Left lung (tissue), 14 donors: ENCODE data around the gene ZFP62. TPM values are rescaled to one million over a fixed set of nuclear protein-coding genes. Genes with fewer than 3 reads are reported as not detected.

Experiments
- ATAC-seq: fragments of 200-7000 bp; cut with Tn5 transposase; one replicate; pipeline ENCODE4 v1.9.1; 2020; ENCODE audit warnings: moderate library complexity
- DNase-seq, 4 donors: peaks; one replicate each; pipeline ENCODE4 v3.0.0-alpha.2; 2013 to 2020
- H3K27ac ChIP-seq, 2 donors: fragments of 200-600 bp; sonication (generic) in 1 of 2; one replicate each; pipeline versions ENCODE4 v1.5.0 to v1.8.0; 2020 to 2021
- H3K27me3 ChIP-seq, 2 donors: fragments of 200-600 bp; sonication (generic) in 1 of 2; one replicate each; pipeline versions ENCODE4 v1.5.0 to v1.8.0; 2020 to 2021
- H3K36me3 ChIP-seq, 2 donors: fragments of 200-600 bp; sonication (generic) in 1 of 2; one replicate each; pipeline versions ENCODE4 v1.5.0 to v1.8.0; 2020 to 2021
- H3K4me1 ChIP-seq, 2 donors: fragments of 200-600 bp; one replicate each; pipeline ENCODE4 v1.8.0; 2021
- H3K4me3 ChIP-seq, 2 donors: fragments of 200-600 bp; sonication (generic) in 1 of 2; one replicate each; pipeline versions ENCODE4 v1.5.0 to v1.8.0; 2020 to 2021; ENCODE audit warnings: mild to moderate bottlenecking in 1 of 2
- H3K9me3 ChIP-seq, 2 donors: fragments of 200-600 bp; sonication (generic) in 1 of 2; one replicate each; pipeline versions ENCODE4 v1.5.0 to v1.8.0; 2020 to 2021
- CTCF ChIP-seq, 2 donors: fragments of 200-600 bp; sonication (generic) in 1 of 2; IDR thresholded peaks; one replicate each; pipeline versions ENCODE4 v1.5.0 to v1.8.0; 2021; ENCODE audit warnings: antibody characterized with exemption in 2 of 2
- intact Hi-C, 2 donors: fragments of 100-400 bp; cut with DNase I; formaldehyde crosslinking; loops; one replicate each; pipeline versions ENCODE4 v1.11.2 to v1.14.2; 2022
- long read RNA-seq, 12 donors: library from polyadenylated mRNA in 2 of 12; unstranded in 2 of 12; transcript quantifications; one replicate each; pipeline ENCODE4 v2.0.0 and lab custom pipeline, GENCODE V29; 2019 to 2026
- polyA plus RNA-seq, 6 donors: library from polyadenylated mRNA; unstranded; fragments of 120-200 nt; gene quantifications; one replicate each; pipeline ENCODE4 v1.2.1, GENCODE V29; 2013; ENCODE audit not compliant: insufficient read length in 6 of 6
- total RNA-seq, 2 donors: library from RNA; stranded (reverse); fragmentation: NEBNext Ultra II Directional; extraction: Animal tissue kit (Norgen Biotek cat#: 25700); gene quantifications; one replicate each; pipeline ENCODE4 v1.2.1, GENCODE V29; 2021
- donor health status: DM: no; HTN: yes; CAD: no.
- donor health status: DM: no; HTN: no; CAD: no.

Gene ZFP62
- total RNA-seq: 10 to 100 TPM; 21.4 to 22.1 TPM
- polyA plus RNA-seq: 10 to 100 TPM; 54.9 to 66.1 (median 60.6) TPM
- long read RNA-seq, donor 1, transcript ZFP62-202 (2 exons, 749 nt): major isoform, 12 of 15 reads
- long read RNA-seq, donor 1, partial matches to known transcripts: 0 of 15 reads
- long read RNA-seq, donor 1, other reads (novel, unspliced or antisense): 0 of 15 reads
- long read RNA-seq, donor 2, transcript ZFP62-202 (2 exons, 749 nt): major isoform, 20 of 23 reads
- long read RNA-seq, donor 2, partial matches to known transcripts: 0 of 23 reads
- long read RNA-seq, donor 2, other reads (novel, unspliced or antisense): 0 of 23 reads
- long read RNA-seq, donor 3, transcript ZFP62-202 (2 exons, 749 nt): major isoform, 14 of 14 reads
- long read RNA-seq, donor 3, partial matches to known transcripts: 0 of 14 reads
- long read RNA-seq, donor 3, other reads (novel, unspliced or antisense): 0 of 14 reads
- long read RNA-seq, donor 4: 0 reads
- long read RNA-seq, donor 5, transcript ZFP62-202 (2 exons, 749 nt): major isoform, 9 of 10 reads
- long read RNA-seq, donor 5, partial matches to known transcripts: 0 of 10 reads
- long read RNA-seq, donor 5, other reads (novel, unspliced or antisense): 0 of 10 reads
- long read RNA-seq, donor 6, transcript ZFP62-202 (2 exons, 749 nt): major isoform, 6 of 7 reads
- long read RNA-seq, donor 6, partial matches to known transcripts: 0 of 7 reads
- long read RNA-seq, donor 6, other reads (novel, unspliced or antisense): 0 of 7 reads
- long read RNA-seq, donor 7, transcript ZFP62-202 (2 exons, 749 nt): major isoform, 25 of 27 reads
- long read RNA-seq, donor 7, partial matches to known transcripts: 0 of 27 reads
- long read RNA-seq, donor 7, other reads (novel, unspliced or antisense): 0 of 27 reads
- long read RNA-seq, donor 8, full-length matches to known transcripts: 39 of 39 reads
- long read RNA-seq, donor 8, partial matches to known transcripts: 0 of 39 reads
- long read RNA-seq, donor 8, other reads (novel, unspliced or antisense): 0 of 39 reads
- long read RNA-seq, donor 9, partial matches to known transcripts: 0 of 1 reads
- long read RNA-seq, donor 9, other reads (novel, unspliced or antisense): 0 of 1 reads
- long read RNA-seq, donor 10: 0 reads
- long read RNA-seq, donor 11, full-length matches to known transcripts: 10 of 10 reads
- long read RNA-seq, donor 11, partial matches to known transcripts: 0 of 10 reads
- long read RNA-seq, donor 11, other reads (novel, unspliced or antisense): 0 of 10 reads
- long read RNA-seq, donor 12, transcript ZFP62-202 (2 exons, 749 nt): major isoform, 17 of 18 reads
- long read RNA-seq, donor 12, partial matches to known transcripts: 0 of 18 reads
- long read RNA-seq, donor 12, other reads (novel, unspliced or antisense): 0 of 18 reads

- Histone ChIP-seq H3K4me3 (peak within 1 kb of the TSS; percentile 89 to 99), H3K36me3 (peaks cover 0 to 7% of the 10 kb centered on the region in 2 donors), H3K27me3 (no peaks in the 10 kb centered on the region), H3K27ac (peak within 1 kb of the TSS; percentile 90 to 91), H3K9me3 (no peaks in the 10 kb centered on the region), H3K4me1 (peaks cover 4 to 18% of the 10 kb centered on the region in 2 donors)
- DNase-seq (peak; percentile 86 to 99 (median 93)), ATAC-seq (peak; percentile 96)
- intact Hi-C loops: loop anchor here in 1 of 2 donors (5.0 kb wide), 1 partner anchor 74 kb away; no protein-coding TSS in a partner anchor
- peak in 1 of 2 donors; percentile 33 for TF ChIP-seq CTCF (IDR thresholded peaks at IDR 0.05)
Observed at GRCh38 chr5:180860887-180861822, at the start of gene ZFP62. Gene ZFP62 (minus strand): TSS chr5:180861276. CDS start chr5:180861219, 57 bp downstream.

GRCh38 chr5:180910735-180911134 is 49.7 kb upstream of the ZFP62 start:
- Histone ChIP-seq H3K27ac (peak overlapping the region in 1 of 2 donors; percentile 82), H3K4me3 (no peak overlapping the region), H3K9me3 (no peaks in the 10 kb centered on the region), H3K4me1 (peaks cover 0 to 18% of the 10 kb centered on the region in 2 donors), H3K27me3 (no peaks in the 10 kb centered on the region), H3K36me3 (no peaks in the 10 kb centered on the region)
- no peak for ATAC-seq
- no peak for TF ChIP-seq CTCF (IDR thresholded peaks at IDR 0.05)
- no peak for DNase-seq
- intact Hi-C loops: no loop called here

GRCh38 chr5:180910182-180910581 is 49.1 kb upstream of the ZFP62 start:
- no peak overlapping the region for H3K4me3 ChIP-seq
- peaks cover 0 to 18% of the 10 kb centered on the region in 2 donors for H3K4me1 ChIP-seq
- H3K27ac ChIP-seq: peak overlapping the region in 1 of 2 donors; percentile 82

More at GRCh38 chr5:180910182-180910581, 49.1 kb upstream of the ZFP62 start:
- Histone ChIP-seq H3K27me3 (no peaks in the 10 kb centered on the region), H3K36me3 (no peaks in the 10 kb centered on the region), H3K9me3 (no peaks in the 10 kb centered on the region)
- peak; percentile 12 for ATAC-seq
- intact Hi-C loops: no loop called here
- DNase-seq: no peak
- no peak for TF ChIP-seq CTCF (IDR thresholded peaks at IDR 0.05)
